Sigmoid colon (tissue), 7 donors: ENCODE data around the gene SLC16A3. TPM values are rescaled to one million over a fixed set of nuclear protein-coding genes. Genes with fewer than 3 reads are reported as not detected.
A peak's percentile ranks its signal among the peaks of the same experiment; 100 is the strongest.

Experiments
- DNase-seq: peaks from one replicate; pipeline ENCODE4 v3.0.0-alpha.2; 2019
- H3K27ac ChIP-seq, 4 donors: fragments of 200-600 bp; sonication (generic); one replicate each; pipeline ENCODE4 v1.5.1; 2016 to 2019; ENCODE audit warnings: mild to moderate bottlenecking in 1 of 4
- H3K27me3 ChIP-seq, 3 donors: fragments of 200-600 bp; sonication (generic); one replicate each; pipeline ENCODE4 v1.5.1; 2019; ENCODE audit warnings: mild to moderate bottlenecking in 1 of 3
- H3K36me3 ChIP-seq, 4 donors: fragments of 200-600 bp; sonication (generic); one replicate each; pipeline ENCODE4 v1.5.1; 2016 to 2019
- H3K4me1 ChIP-seq, 4 donors: fragments of 200-600 bp; sonication (generic); one replicate each; pipeline ENCODE4 v1.5.1; 2017 to 2019
- H3K4me3 ChIP-seq, 4 donors: fragments of 200-600 bp; sonication (generic); one replicate each; pipeline ENCODE4 v1.5.1; 2017 to 2019; ENCODE audit warnings: mild to moderate bottlenecking in 2 of 4, moderate library complexity in 1 of 4
- H3K9me3 ChIP-seq, 4 donors: fragments of 200-600 bp in 3 of 4; sonication (generic) in 3 of 4; one replicate each; pipeline versions ENCODE4 v1.5.1 to v1.6.1; 2013 to 2019
- CTCF ChIP-seq, 4 experiments: fragments of 450-650 bp in 3 of 4; fragments of 200-600 bp in 1 of 4; IDR thresholded peaks; one replicate each; pipeline ENCODE4 v1.5.1; 2016 to 2019; ENCODE audit warnings: antibody characterized with exemption in 4 of 4, mild to moderate bottlenecking in 3 of 4, moderate library complexity in 2 of 4
- EP300 ChIP-seq, 4 donors: sonication (generic); formaldehyde crosslinking; IDR thresholded peaks; one replicate each; pipeline ENCODE4 v1.6.1; 2017; ENCODE audit warnings: antibody characterized with exemption in 4 of 4
- POLR2A ChIP-seq, 2 donors: fragments of 450-650 bp; IDR thresholded peaks; one replicate each; pipeline ENCODE4 v1.6.1; 2016; ENCODE audit warnings: antibody characterized with exemption in 2 of 2, mild to moderate bottlenecking in 2 of 2, moderate library complexity in 2 of 2
- POLR2AphosphoS5 ChIP-seq, 4 donors: sonication (generic); formaldehyde crosslinking; IDR thresholded peaks; one replicate each; pipeline ENCODE4 v1.6.1; 2017; ENCODE audit warnings: antibody characterized with exemption in 4 of 4
- WGBS, 2 donors: extraction: QIAGEN DNeasy Blood & Tissue Kit; methylation state at CpG; one replicate each; pipeline ENCODE4 v1.1.7; 2013; 5-methylcytosine and 5-hydroxymethylcytosine counted together
- intact Hi-C: fragments of 100-400 bp; cut with DNase I; formaldehyde crosslinking; loops from one replicate; pipeline ENCODE4 v1.15.1; 2023
- polyA plus RNA-seq, 3 donors: library from polyadenylated mRNA; stranded (reverse); fragments of 200-250 nt; gene quantifications; one replicate each; pipeline ENCODE4 v1.2.3, GENCODE V29; 2013
- total RNA-seq, 4 donors: library from RNA; depleted of rRNA; stranded (reverse); fragments of >200 nt; gene quantifications; one replicate each; pipeline ENCODE4 v1.1.0, GENCODE V29; 2016
- donor health status: healthy with polysubstance abuse.
- donor health status: Bipolar disorder and iron deficiency.
- donor health status: healthy.

The SLC16A3 gene
- total and polyA plus RNA-seq, 7 donors = 9.6 to 140 (median 12.6) TPM

GRCh38 chr17:82239926-82240505 lies 11.2 kb downstream of the SLC16A3 start:
- H3K36me3 ChIP-seq = peaks cover 4 to 37% (median 10%) of the 10 kb centered on the region in 4 donors
- peak overlapping the region; percentile 81 to 90 (median 86) for H3K27ac ChIP-seq
- 85 to 87% methylated on average over 22 of the region's 22 CpGs for WGBS, 2 donors
- no peaks in the 10 kb centered on the region for H3K9me3 ChIP-seq
- DNase-seq = peak; percentile 66
- peaks cover 0 to 99% (median 89%) of the 10 kb centered on the region in 4 donors for H3K4me1 ChIP-seq
- intact Hi-C loops = loop anchor here (2.0 kb wide), 1 partner anchor 33 kb away; the partner anchor contains the start of gene CSNK1D
- H3K27me3 ChIP-seq = no peaks in the 10 kb centered on the region
- H3K4me3 ChIP-seq = no peak overlapping the region
- TF ChIP-seq POLR2AphosphoS5 (IDR thresholded peaks at IDR 0.05) (no peak), POLR2A (IDR thresholded peaks at IDR 0.05) (no peak), CTCF (IDR thresholded peaks at IDR 0.05) (no peak), EP300 (IDR thresholded peaks at IDR 0.05) (no peak)

GRCh38 chr17:82240506-82241182 lies 11.8 kb downstream of the SLC16A3 start:
- Histone ChIP-seq H3K27me3 (no peaks in the 10 kb centered on the region), H3K4me1 (peaks cover 0 to 98% (median 90%) of the 10 kb centered on the region in 4 donors), H3K36me3 (peaks cover 8 to 43% (median 16%) of the 10 kb centered on the region in 4 donors), H3K9me3 (no peaks in the 10 kb centered on the region), H3K27ac (peak overlapping the region; percentile 81 to 90 (median 86)), H3K4me3 (no peak overlapping the region)
- peak; percentile 64 for DNase-seq
- 79 to 85% methylated on average over 20 of the region's 20 CpGs for WGBS, 2 donors
- intact Hi-C loops = loop anchor here (2.0 kb wide), 1 partner anchor 32 kb away; the partner anchor contains the start of gene CSNK1D
- TF ChIP-seq POLR2A (IDR thresholded peaks at IDR 0.05) (no peak), CTCF (IDR thresholded peaks at IDR 0.05) (no peak), EP300 (IDR thresholded peaks at IDR 0.05) (no peak), POLR2AphosphoS5 (IDR thresholded peaks at IDR 0.05) (no peak)

DNA sequence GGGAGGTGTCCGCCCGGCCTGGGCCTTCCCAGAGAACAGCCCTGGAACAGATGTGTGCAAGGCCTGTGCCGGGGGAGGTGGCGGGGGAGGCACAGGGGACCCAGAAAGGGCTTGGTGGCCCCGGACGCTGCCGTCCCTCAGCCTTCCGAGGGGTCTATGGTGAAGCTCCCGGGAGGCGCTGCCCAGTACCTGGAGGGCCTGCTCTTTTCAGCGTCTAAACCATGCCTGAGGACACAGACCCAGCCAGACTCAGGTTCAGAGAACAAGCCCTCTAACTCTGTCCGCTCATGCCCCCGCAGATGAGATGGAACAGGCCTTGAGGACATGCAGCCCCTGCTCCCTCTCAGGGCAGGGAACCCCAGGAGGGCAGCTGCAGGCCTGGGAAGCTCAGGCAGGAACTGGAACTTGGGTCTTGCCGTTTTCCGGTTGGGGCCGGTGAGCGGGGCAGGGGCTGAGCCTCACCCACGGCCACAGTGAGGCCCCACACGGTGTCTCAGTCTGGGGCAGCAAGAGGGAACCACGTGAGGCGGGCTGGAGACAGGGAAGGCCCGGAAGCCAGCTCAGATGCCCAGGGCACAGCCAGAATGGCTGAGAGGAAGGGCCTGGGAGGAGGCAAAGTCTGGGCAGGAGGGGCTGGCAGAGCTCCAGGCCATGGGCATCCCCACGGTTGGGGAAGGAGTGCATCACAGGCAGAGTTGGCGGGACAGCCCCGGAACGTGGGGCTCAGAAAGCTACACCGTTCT lies 12.5 kb downstream of the SLC16A3 start:
- Histone ChIP-seq H3K9me3 (no peaks in the 10 kb centered on the region), H3K36me3 (peaks cover 14 to 50% (median 21%) of the 10 kb centered on the region in 4 donors), H3K4me3 (peak overlapping the region in 1 of 4 donors; percentile 2), H3K27me3 (no peaks in the 10 kb centered on the region), H3K4me1 (peaks cover 0 to 98% (median 90%) of the 10 kb centered on the region in 4 donors), H3K27ac (peak overlapping the region; percentile 81 to 90 (median 86))
- peak; percentile 95 for DNase-seq
- no peak for TF ChIP-seq CTCF (IDR thresholded peaks at IDR 0.05)
- no peak for TF ChIP-seq POLR2A (IDR thresholded peaks at IDR 0.05)
- TF ChIP-seq EP300 (IDR thresholded peaks at IDR 0.05) = no peak
- peak; percentile 17 to 54 (median 37) for TF ChIP-seq POLR2AphosphoS5 (IDR thresholded peaks at IDR 0.05)
- 59 to 60% methylated on average over 27 of the region's 27 CpGs for WGBS, 2 donors
- intact Hi-C loops = loop anchor here (2.0 kb wide), 1 partner anchor 31 kb away; the partner anchor contains the start of gene CSNK1D

GRCh38 chr17:82241926-82242697 lies 13.3 kb downstream of the SLC16A3 start:
- Histone ChIP-seq H3K27ac (peak overlapping the region; percentile 81 to 90 (median 86)), H3K36me3 (peaks cover 14 to 58% (median 21%) of the 10 kb centered on the region in 4 donors), H3K4me1 (peaks cover 0 to 98% (median 90%) of the 10 kb centered on the region in 4 donors), H3K4me3 (peak overlapping the region in 1 of 4 donors; percentile 11), H3K27me3 (no peaks in the 10 kb centered on the region), H3K9me3 (no peaks in the 10 kb centered on the region)
- WGBS, 2 donors = 52 to 55% methylated on average over 20 of the region's 20 CpGs
- intact Hi-C loops = loop anchor here (2.0 kb wide), 1 partner anchor 31 kb away; the partner anchor contains the start of gene CSNK1D
- TF ChIP-seq POLR2AphosphoS5 (IDR thresholded peaks at IDR 0.05) (peak in 1 of 4 donors; percentile 9), CTCF (IDR thresholded peaks at IDR 0.05) (no peak)
- DNase-seq = peak; percentile 84
